ENCODE data around the gene PRKN.

PRKN gene

DNA sequence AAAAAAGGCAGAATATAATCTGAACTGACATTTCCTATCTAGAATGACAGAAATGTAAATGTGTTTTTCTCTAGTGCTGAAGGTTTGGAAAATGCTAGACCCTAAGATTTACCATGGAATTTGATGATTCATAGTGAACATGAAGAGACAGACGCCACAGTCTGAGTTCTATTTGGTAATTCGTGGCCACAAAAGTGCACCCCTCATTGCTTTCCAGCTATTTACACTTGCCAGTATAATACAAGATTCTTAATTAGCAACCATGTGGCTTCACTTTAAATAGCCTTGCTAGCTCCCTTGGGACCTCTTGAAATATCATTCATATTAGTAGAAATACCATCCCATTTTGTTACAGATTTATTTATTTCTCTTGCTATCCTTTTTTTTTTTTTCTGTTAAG, 636.8 kb downstream of the PRKN start:
- no peak for DNase-seq

DNA sequence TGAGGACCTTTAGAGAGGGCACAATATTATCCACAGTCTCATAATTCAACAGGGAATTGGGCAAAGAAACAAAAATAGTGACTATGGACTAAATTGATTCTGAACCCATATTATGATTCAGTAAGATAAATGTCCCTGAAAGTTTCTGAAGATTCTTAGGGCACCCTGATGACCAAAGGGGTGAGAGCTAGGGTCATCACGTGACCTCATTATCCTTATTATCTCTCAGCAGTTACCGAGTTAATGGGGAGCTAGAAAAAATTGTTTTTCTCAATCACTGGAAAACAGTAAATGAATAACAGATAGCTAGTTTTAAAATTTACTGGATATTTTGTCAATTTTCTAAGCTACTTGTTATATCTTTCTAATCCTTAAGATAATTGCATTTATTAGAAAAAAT, 639.5 kb downstream of the PRKN start:
- DNase-seq, result no peak

DNA sequence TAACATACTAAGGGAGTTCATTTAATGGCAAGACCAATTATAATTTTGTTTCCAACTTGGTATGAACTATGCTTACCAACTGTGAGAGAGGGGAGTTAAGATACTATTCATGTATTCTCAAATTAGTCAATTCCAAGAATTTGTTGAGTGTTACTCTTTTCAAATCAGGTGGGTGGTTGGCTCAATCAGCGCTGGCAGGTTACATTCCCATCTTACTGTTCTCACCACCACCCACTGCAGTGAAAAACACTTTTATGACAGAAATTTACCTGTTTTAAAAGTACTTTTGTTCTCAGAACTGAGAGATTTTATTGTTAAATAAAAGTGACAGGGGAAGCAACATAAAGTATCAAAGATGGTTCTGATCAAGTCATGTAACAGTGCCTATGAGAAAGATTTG, 642.0 kb downstream of the PRKN start:
- no peak for DNase-seq

DNA sequence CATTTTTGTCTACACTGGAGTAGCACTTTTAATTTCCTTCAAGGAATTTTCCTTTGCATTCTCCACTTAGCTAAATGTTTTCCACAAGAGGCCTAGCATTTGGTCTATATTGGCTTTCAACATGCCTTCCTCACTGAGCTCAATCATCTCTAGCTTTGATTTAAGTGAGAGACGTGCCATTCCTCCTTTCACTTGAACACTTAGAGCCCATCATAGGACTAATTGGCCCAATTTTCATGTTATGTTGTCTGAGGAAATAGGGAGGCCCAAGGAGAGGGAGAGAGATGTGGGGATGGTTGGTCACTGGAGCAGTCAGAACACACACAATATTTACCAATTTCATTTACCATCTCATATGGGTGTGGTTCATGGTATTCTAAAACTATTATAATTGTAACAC, 645.0 kb downstream of the PRKN start:
- no peak for DNase-seq

DNA sequence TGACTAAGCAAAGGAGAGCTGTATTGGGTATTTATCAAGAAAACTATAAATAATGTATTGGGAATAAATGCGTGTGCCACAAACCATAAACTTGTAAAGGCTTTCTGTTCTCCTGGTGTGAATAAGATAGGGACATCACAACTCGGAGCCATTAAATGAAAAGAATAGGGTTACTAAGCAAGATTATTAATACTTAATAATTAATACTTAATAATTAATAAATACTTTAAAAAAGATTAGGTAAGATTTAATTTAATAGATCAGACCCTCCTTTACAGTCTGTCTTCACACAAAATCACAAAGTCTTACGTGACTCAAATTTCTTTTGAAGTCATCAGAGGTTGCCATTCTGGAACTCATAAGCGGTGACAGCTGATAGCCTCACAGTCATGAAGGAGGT, 648.9 kb downstream of the PRKN start:
- no peak for DNase-seq

DNA sequence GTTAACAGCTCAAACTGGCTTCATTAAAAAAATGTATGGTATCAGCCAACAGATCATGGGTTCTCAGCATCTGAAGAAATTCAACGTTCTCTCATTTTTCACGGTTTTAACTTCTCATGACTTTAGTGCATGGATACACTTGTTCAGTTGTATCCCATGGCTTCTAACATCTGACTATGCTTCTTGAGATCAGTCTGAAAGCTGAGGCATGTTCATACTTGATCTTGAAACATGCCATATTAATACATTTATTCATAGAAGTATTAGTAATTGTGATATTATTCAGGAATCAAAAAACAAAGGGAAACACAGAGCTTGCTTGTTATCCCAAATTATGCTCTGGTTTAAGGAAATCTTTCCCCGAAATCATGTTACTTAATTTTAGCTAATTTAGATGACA, 649.4 kb downstream of the PRKN start:
- DNase-seq, result no peak

DNA sequence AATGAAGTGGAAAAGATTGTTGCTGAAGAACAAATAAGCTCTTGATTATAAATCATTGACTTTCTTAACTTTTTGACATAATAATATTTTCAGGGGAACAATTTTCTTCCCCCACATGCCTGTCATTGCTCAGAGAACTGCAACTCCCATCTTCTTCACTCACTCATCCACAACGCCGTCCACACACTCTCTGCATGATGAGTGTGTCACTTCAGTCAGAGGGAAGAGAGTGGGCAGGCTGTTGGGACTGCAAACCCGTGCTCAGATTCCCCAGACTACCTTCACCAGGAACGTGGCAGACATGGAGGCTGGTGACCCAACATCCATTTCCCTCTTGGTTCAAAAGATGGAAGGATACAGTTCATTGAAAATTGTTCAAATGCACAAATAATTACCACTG, 650.8 kb downstream of the PRKN start:
- DNase-seq, result no peak

DNA sequence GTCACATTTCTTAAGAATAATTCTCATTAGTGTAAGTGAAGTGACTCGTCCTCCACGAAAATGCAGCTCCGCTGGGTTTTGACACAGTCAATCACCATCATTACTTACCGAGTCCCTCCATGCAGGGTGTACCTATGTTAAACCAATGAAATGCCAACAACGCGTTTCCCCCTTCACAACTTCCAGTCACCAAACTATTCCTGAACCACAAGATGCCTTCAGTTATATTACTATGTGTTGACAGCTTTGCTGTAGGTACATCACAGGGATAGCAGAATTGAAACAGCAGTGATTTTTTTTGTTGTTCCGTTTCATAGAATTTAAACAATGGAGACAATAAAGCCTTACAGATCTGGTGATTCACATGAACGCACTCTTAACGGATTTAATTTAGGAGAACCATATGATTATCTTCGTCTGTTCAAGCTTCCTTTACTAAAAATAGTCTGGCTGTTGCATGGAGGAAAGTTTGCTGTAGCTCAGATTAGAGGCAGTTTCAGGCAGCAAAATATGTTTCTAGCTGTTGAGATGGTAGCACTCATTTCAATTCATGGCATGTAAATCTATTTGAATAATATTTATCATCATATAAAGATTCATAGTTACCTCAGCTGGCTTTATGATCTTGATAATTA, 652.8 kb downstream of the PRKN start:
- no peak for DNase-seq

DNA sequence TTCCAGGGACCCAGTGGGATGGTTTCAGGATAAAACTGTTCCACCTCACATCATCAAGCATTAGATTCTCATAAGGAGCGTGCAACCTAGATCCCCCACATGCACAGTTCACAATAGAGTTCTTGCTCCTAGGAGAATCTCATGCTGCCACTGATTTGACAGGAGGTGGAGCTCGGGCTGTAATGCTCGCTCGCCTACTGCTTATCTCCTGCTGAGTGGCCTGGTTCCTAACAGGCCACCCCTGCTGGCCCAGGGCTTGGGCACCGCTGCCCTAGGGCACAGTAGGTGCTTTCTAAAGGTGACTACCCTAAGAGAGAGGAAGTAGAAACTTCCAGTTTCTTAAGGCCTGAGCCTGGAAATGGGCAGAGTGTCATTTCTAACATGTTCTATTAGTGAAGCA, 656.9 kb downstream of the PRKN start:
- no peak for DNase-seq

DNA sequence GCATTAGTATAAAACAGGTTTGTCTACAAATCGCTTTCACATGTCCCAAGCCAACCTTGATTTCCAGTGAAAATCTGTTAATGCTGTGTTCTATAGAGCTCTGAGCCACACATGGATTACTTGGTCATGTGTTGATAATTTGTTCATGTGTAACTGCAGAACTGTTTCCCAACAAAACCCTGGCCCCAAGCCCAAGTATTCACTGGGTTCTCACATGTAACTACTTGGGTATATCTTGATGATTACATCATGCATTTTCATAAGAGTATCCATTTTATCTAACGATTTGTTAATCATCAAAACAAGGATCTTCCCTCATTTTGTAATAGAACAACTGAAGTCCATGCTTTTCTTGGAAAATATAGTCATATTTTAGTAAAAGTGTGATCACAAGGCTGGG, 657.6 kb downstream of the PRKN start:
- DNase-seq, result no peak

DNA sequence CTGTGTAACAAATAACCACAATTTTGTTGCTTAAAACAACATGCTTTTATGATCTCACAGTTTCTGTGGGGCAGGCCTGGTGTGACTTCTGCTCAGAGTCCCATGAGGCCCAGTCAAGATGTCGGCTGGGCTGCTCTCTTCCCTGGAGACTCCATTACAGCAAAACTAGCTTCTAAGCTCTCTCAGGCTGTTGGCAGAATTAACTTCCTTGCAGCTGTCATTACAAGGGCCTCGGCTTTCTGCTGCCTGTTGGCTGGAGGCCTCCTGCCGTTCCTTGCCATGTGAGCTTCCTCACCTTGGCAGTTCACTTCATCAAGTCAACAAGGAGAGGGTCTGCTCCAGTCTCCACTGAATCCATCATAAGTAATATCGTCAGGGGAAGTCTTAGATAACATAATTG, 659.2 kb downstream of the PRKN start:
- DNase-seq, result no peak

DNA sequence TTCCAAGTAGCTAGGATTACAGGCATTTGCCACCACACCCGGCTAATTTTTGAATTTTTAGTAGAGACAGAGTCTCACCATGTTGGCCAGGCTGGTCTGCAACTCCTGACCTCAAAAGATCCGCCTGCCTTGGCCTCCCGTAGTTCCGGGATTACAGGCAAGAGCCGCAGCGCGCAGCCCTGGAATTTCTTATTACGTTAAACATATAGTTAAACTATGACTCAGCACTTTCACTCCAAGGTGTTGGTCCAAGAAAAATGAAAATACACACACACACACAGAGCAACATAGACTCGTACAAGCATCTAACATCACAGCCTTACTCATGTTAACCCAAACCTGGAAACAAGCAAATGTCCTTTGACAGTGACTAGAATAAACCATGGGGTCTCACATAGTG, 663.9 kb downstream of the PRKN start:
- DNase-seq, result no peak

DNA sequence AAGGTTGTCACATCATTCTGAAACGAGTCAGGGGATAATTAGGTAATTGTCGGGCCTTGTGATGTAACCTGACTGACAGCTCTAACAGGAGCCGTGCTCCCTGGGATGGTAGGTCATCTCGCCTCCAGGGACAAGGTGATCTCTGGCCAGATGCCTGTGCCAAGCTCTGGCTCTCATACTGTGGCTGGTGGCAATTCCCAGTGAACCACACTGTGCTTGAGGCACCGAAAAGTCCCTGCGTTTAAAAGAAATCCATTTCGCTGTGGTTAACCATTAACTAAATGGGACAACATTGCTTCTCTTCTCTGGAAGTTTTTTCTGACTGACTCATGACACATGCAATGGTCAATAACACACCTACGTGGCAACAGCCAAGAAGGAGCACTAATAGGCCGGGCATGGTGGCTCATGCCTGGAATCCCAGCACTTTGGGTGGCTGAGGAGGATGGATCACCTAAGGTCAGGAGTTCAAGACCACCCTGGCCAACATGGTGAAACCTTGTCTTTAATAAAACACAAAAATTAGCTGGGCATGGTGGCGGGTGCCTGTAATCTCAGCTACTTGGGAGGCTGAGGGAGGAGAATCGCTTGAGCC, 669.2 kb downstream of the PRKN start:
- DNase-seq, result no peak

DNA sequence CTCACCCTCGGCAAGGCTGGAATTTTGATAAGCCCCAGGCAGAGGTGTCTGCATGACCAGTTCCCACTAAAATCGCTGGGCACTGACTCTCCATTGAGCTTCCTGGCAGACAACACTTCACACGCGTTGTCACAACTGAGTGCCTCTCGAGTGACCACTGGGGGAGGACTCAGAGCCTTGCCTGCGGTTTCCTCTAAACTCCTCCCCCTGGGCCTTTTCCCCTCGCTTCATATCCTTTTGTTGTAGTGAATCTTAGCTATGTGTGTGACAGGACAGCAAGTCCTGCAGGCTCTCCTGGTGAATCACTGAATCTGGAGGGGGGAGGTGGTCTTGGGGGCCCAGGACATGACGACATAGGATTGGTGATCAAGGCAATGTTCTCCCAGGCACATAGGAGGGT, 670.8 kb downstream of the PRKN start:
- no peak for DNase-seq

DNA sequence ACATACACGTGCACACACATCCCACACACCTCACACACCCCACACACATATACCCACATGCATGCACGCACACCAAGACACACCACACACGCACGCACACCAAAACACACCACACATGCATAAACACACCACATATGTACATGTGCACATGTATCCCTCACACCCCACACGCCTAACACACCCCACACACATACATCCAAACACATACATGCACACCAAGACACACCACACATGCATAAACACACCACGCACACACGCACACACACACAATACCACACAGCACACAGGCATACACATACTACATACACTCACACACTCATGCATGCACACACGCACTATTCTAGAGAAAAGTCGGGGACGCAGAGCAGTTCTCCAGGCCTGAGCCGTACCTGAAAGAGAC, 671.5 kb downstream of the PRKN start:
- no peak for DNase-seq

DNA sequence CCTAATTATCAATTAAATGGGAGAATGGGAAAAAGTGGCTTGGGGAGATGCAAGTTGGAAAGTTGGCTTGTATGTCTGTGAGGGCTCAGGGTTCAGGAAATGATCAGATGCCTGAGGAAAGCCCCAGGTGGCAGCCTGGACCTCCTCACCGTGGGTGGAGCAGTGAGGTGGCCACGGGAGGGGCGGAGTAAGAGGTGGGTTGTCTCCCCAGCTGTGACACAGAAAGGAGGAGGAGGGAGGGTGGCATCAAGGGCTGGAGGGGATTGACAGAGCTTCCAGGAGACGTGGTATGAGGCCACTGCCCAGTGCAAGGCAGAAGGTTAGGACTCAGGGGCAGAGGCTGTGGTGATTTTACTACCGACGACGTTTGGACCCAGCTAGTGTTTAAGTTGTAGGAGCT, 672.2 kb downstream of the PRKN start:
- no peak for DNase-seq

DNA sequence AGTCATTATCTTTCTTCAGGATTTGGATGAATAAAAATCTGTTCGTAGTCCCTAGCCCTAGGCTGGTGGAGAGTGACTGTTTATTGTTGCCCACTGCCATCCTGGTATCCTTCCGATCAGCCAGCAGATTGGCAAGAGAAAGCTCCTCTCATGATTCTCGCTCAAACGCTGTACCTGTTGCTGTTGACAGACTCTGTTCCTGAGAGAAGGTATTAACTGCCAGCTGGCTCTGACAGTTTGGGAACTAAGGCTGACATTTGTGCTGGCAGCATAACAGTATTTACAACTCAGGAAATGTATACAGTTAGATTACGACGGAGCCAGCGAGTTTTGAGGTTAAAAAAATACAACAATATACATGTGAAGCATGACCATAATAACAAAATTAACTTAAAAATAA, 674.5 kb downstream of the PRKN start:
- DNase-seq, result no peak

DNA sequence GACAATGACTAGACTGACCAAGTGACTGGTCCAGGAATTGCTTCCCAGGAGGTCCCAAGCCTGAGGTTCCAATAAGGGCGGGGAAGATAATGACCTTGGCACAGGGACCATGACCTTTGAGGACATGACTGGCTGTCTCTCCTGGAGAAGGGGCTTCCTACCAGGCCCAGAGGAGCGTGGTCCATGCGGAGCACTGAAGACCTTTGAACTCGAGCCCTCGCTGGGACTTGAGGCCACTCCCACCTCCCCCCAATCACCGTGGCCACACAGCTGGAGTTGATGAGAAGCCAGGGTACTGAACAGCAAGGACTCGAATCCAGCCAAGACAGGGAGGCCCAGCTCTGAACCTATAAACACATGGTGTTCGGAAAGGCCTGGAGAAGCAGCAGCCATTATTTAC, 677.0 kb downstream of the PRKN start:
- no peak for DNase-seq

DNA sequence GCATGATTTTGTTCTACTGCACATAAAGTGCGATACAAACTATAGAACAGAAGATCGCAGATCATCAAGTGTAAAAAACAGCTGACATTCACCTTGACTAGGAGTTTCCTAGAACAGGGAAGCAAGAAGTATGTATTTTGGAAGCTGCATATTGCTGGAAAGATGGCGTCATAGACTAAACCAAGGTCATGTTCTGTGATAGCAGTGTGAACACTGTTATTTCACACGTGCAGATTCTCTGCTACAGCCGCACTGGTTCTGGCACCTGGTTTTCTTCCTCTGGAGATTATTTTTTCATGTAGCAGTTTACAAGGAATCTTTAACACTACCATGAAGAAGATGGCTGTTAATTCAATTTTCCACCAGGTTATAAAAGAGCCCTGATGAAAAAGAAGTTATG, 681.2 kb downstream of the PRKN start:
- no peak for DNase-seq

DNA sequence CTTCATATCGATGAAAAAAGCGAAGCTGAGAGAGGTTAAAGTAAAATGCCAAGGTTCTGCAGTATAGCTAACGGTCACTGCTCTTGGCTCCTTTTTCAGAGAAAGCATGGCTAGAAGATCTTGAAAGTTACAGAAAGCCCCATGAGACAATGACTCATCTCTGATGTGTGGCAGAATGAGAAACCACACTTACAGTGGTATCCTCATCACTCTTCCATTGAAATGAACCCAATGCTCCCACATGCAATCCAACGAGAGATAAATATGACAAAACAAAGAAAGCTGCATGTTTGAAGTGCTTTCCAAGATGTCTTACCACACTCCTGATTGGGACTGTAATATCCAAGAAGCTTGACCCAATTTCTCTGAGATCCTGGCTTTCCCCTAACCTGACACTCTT, 694.9 kb downstream of the PRKN start:
- no peak for DNase-seq

DNA sequence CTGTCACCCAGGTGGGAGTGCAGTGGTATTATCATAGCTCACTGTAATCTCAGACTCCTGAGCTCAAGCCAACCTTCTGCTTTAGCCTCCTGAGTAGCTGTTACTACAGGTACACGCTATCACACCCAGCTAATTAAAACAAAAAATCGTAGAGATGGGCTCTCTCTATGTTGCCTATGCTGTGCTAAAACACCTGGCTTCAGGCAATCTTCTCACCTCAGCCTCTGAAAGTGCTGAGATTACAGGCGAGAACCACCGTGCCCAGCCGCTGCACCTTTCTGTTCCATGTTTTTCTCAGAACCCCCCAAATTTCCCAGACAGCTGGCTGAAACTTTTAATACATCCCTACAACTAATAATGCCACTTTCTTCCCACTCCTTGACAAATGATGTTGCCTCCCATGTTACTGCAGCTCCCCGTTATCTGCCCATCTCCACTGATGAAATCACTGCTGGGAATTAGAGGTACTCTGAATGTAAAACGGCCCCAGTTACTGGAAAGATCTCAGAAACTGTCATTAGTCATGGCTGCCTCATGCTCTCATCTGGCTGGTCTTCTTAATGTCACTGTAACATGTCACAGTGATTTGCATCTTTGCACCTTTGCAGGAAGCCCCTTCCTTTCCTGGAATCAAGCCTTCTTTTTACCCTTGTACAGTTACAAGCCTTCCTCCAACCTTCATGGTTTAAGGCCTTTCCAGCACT, 697.5 kb downstream of the PRKN start:
- DNase-seq, result no peak

DNA sequence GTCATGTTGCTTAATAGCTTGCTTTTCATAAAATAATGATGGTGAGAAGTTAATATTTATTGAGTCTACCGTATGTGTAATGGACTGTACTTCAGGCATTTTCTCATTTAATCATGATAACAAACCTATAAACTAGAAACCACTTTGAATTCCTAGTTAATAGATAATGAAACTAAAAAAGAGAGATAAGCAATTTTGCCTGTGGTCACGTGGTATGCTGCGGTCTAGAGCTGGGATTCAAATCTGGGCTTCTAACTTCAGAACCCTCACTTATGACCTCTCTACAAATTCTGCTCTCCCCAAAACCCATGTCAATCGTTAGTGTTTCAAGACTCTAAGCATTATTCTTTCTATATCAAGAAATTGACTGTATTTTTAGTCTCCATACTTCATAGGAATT, 700.7 kb downstream of the PRKN start:
- no peak for DNase-seq

DNA sequence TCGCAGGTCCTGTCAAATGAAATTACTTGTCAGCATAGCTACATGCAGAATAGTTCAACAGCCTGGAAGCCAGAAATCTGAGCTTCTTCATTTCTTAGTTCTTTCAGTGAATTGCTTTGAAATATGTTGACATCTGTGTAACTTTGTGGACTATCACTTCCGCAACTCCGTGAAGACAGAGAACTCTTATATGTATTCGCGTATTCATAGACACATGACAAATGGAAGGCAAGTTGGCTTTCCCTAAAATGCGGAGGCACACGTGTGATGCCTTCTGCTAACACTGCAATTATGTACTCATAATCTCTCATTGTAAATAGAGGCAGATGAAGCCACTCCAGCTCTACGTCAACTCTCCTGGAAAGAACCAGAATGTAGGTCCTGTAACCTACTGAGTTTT, 701.5 kb downstream of the PRKN start:
- DNase-seq, result no peak

DNA sequence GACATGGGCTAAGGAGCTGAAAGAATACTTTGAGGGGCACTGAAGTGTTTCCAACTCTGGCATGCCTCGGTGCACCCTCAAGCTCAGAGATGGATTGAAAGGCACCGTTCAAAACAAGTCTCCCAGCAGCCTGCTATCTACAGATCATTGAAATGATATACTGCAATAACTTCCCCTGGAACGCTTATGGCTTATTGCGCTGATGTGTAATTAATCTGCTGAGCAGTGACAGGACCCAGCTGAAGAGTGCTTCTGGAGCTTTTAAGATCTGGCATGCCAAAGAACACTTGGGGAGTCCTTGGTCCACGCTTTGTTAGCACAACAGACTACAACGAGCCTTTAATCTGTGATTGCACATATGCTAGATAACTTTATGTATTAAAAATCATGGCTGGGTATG, 708.2 kb downstream of the PRKN start:
- DNase-seq, result no peak

DNA sequence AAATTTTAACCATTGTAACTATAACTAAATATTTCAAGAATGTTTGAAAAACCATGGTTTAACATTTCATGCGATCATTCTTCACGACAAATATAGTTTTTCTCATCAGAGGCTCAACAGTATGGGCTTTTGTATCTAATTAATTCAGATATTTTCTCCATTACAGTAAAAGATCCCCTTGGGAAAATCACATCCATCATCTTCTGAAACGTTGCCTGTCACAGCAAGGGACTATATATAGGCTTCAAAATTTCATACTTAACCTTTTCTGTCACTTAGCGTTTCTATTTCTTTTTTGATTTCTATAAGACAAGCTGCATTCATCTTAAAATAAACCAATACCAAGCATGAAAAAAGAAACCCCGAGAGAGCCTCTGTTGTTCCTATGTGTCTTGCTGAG, 710.0 kb downstream of the PRKN start:
- no peak for DNase-seq
